Left kidney (tissue), 2 donors: ENCODE data around the gene ARHGAP9. TPM values are rescaled to one million over a fixed set of nuclear protein-coding genes. Genes with fewer than 3 reads are reported as not detected.
"Not testable (repeated sequence)": the region's sequence is repeated elsewhere in the genome, so short reads cannot be mapped to it uniquely, and the experiment has no call there.

Source experiments
- DNase-seq: peaks from one replicate; pipeline ENCODE4 v3.0.0-alpha.2; 2013
- polyA plus RNA-seq: library from polyadenylated mRNA; unstranded; fragments of 120-200 nt; gene quantifications from one replicate; pipeline ENCODE4 v1.2.1, GENCODE V29; 2013; ENCODE audit not compliant: insufficient read length

ARHGAP9 gene
- polyA plus RNA-seq, 1 donor = 2.6 TPM

DNA sequence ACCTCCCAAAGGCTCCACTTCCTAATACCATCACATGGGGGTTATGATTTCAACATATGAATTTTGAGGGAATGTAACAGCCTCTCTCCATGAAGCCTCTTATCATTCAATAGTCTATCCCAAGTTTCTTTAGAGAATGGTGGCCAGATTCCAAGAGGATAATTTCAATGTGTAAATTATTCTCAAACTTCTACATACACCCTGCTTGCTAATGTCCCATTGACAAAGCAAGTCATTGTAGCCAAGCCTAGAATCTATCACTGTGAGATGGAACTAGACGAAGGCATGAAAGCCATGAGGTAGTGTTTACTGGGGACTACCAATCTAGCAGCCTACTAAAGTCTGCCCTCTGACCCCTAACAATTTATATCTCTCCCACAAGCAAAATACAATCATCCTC lies 41.3 kb downstream of the ARHGAP9 start:
- DNase-seq = no peak

DNA sequence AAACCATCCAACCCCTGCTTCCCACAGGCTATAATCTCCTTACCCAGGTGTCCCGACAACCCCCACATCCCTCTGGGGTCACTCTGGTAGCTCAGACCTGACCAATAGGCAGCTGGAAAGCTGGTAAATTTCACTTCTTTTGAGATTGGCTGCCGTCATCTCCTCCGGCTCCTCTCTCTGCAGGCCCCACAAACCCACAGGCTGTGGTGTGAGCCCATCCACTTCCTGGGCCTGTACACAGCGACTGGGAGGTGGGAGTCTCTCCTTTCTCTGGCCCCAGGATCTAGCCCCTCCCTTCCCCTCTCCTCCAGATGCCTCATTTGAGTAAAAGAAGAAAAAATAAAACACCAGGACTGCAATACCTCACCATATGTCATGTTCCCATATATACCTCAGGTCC lies 44.4 kb downstream of the ARHGAP9 start:
- DNase-seq = no peak

DNA sequence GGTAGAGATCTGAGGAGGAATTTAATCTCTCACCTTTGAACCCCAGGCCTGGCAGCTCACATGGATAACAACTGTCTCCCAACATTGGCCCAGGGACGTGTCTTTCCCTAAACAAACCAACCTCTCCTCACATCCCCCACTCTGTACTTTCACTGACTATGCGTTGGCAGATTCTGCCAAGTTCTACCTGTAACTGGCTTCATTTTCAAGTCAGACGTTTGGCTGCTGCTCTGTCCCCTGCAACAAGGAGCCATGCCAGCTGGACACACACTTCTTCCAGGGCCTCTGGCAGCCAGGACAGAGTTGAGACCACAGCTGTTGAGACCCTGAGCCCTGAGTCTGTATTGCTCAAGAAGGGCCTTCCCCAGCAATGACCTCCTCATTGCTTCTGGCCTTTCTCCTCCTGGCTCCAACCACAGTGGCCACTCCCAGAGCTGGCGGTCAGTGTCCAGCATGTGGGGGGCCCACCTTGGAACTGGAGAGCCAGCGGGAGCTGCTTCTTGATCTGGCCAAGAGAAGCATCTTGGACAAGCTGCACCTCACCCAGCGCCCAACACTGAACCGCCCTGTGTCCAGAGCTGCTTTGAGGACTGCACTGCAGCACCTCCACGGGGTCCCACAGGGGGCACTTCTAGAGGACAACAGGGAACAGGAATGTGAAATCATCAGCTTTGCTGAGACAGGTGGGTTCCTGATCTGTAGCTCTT lies 45.0 kb downstream of the ARHGAP9 start, which contains the start of gene INHBC:
TSS of gene INHBC (plus strand) at position 268 of the 707 bp plus-strand sequence. CDS start at position 371, 103 bp downstream.
- DNase-seq = no peak

- DNase-seq = no peak
Observed at GRCh38 chr12:57433370-57433769, 46.3 kb downstream of the ARHGAP9 start.

DNA sequence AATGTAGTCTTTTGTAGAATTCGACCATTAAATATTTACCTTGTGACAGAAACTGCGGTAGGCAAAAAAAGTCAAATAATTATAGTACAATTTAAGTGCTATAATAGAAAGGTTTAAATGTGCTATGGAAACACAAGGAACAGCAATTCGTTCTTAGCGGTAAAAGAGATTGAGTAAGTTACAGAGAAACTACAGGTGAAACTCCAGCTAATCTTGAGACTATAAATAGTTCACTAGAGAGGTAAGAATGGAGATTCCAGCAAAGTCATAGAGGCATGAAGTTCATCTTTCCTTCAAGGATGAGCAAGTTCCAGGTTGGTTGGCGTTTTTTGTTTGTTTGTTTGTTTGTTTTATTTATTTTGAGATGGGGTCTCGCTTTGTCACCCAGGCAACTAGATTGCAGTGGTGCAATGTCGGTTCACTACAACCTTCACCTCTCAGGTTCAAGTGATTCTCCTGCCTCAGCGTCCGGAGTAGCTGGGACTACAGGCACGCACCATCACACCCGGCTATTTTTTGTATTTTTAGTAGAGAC lies 47.9 kb downstream of the ARHGAP9 start:
- no peak for DNase-seq

- peak; percentile 91 for DNase-seq
Observed at GRCh38 chr12:57430931-57431566, 48.6 kb downstream of the ARHGAP9 start, which contains the start of gene R3HDM2. Gene R3HDM2 (minus strand): TSS chr12:57431043. CDS start chr12:57310428, 120,615 bp downstream.

DNA sequence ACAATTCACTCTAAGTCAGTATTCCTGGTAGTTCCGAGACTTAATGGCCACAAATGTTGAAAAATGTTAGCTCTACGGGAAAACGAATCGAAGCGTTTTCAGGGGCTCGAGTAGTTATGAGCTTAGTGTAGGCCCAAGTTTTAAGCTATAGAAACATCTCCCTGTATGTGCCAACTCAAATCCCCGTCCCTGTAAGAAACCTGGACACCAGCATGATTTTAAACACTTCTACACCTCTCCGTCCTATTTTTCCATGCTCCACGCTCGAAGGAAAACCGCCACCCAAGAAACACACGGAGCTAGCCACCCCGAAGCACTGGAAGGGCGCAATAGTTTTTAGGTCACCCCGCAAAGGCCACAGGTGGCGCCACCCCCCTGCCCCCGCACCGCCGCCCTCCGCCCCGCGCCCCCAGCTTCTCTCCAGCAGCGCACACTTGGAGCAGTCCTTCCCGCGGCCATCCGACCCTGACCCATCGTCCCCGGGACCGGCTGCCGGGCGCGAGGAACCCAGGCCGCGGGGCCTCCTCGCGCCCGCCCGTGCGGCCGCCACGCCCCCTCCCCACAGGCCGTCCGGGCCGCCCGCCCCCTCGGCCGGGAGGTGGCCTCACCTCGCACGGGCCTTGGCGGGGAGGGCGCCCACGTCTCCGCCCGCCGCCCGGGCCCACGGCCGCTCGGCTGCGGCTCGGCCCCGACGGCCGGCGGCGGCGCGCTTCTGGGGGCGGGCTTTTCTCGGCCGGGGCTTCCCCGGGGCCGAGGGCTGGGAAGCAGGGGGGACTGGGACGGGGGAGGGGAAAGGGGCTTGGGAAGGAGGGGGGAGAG lies 49.3 kb downstream of the ARHGAP9 start:
- no peak for DNase-seq

- no peak for DNase-seq
Observed at GRCh38 chr12:57429473-57430111, 50.1 kb downstream of the ARHGAP9 start.

GRCh38 chr12:57428965-57429364 lies 50.7 kb downstream of the ARHGAP9 start:
- DNase-seq = no peak

GRCh38 chr12:57426948-57427347 lies 52.7 kb downstream of the ARHGAP9 start:
- not testable (repeated sequence) for DNase-seq

Other genes with a start within 250 kb of the ARHGAP9 start
- 9.2 TPM for gene STAC3, start 228.7 kb downstream of the ARHGAP9 start, polyA plus RNA-seq
- 117 TPM for gene R3HDM2, start 48.8 kb downstream of the ARHGAP9 start, polyA plus RNA-seq
- gene INHBC, start 45.1 kb downstream of the ARHGAP9 start, polyA plus RNA-seq = 0.27 TPM
- 0.95 TPM for gene INHBE, start 24.6 kb downstream of the ARHGAP9 start, polyA plus RNA-seq
- 23.9 TPM for gene GLI1, start 20.1 kb downstream of the ARHGAP9 start, polyA plus RNA-seq
- gene MARS1, start 8.2 kb upstream of the ARHGAP9 start, polyA plus RNA-seq = 138 TPM
- 25.4 TPM for gene DDIT3, start 40.6 kb upstream of the ARHGAP9 start, polyA plus RNA-seq
- gene MBD6, start 43.0 kb upstream of the ARHGAP9 start, polyA plus RNA-seq = 73.5 TPM
- gene DCTN2, start 67.3 kb upstream of the ARHGAP9 start, polyA plus RNA-seq = 171 TPM
- 0.42 TPM for gene KIF5A, start 70.2 kb upstream of the ARHGAP9 start, polyA plus RNA-seq
- 43.4 TPM for gene PIP4K2C, start 111.3 kb upstream of the ARHGAP9 start, polyA plus RNA-seq
- gene DTX3, start 125.0 kb upstream of the ARHGAP9 start, polyA plus RNA-seq = 65.0 TPM
- 30.5 TPM for gene ARHGEF25, start 131.6 kb upstream of the ARHGAP9 start, polyA plus RNA-seq
- gene B4GALNT1, start 153.3 kb upstream of the ARHGAP9 start, polyA plus RNA-seq = 0.80 TPM
- 212 TPM for gene OS9, start 214.3 kb upstream of the ARHGAP9 start, polyA plus RNA-seq